Tibial artery (tissue), 4 donors: Measurements from ENCODE around the gene MAD1L1.

ENCODE experiments used
- DNase-seq, 2 donors: peaks; one replicate each; pipeline ENCODE4 v3.0.0-alpha.2; 2019
- H3K27ac ChIP-seq, 2 donors: fragments of 200-600 bp; sonication (generic) in 1 of 2; 1 replicate in 1 of 2; 2 replicates in 1 of 2; pipeline ENCODE4 v1.5.1; 2018 to 2019; ENCODE audit warnings: mild to moderate bottlenecking in 1 of 2
- H3K27me3 ChIP-seq, 2 donors: fragments of 200-600 bp; sonication (generic) in 1 of 2; one replicate each; pipeline versions ENCODE4 v1.5.1 to v1.6.0; 2016 to 2019
- H3K36me3 ChIP-seq, 3 donors: fragments of 200-600 bp; sonication (generic) in 2 of 3; one replicate each; pipeline ENCODE4 v1.5.1; 2016 to 2019; ENCODE audit warnings: mild to moderate bottlenecking in 2 of 3
- H3K4me1 ChIP-seq, 4 donors: fragments of 200-600 bp; sonication (generic) in 2 of 4; 1 replicate in 3 of 4; 2 replicates in 1 of 4; pipeline ENCODE4 v1.5.1; 2016 to 2019
- H3K4me3 ChIP-seq, 2 donors: fragments of 200-600 bp; sonication (generic) in 1 of 2; 1 replicate in 1 of 2; 2 replicates in 1 of 2; pipeline ENCODE4 v1.5.1; 2018 to 2019; ENCODE audit warnings: mild to moderate bottlenecking in 2 of 2
- H3K9me3 ChIP-seq, 3 donors: fragments of 200-600 bp; sonication (generic) in 1 of 3; one replicate each; pipeline ENCODE4 v1.5.1; 2016 to 2019
- CTCF ChIP-seq, 2 experiments: fragments of 200-600 bp in 1 of 2; fragments of 450-650 bp in 1 of 2; IDR thresholded peaks; one replicate each; pipeline ENCODE4 v1.5.1; 2017 to 2019; ENCODE audit warnings: antibody characterized with exemption in 2 of 2, mild to moderate bottlenecking in 1 of 2, moderate library complexity in 1 of 2
- intact Hi-C: fragments of 100-400 bp; cut with DNase I; formaldehyde crosslinking; loops from one replicate; pipeline ENCODE4 v1.15.0; 2023; ENCODE audit warnings: low total_unique reads

MAD1L1 gene

GRCh38 chr7:1981878-1982230 lies 250.9 kb downstream of the MAD1L1 start:
- no peaks in the 10 kb centered on the region for H3K9me3 ChIP-seq
- intact Hi-C loops: no loop called here
- TF ChIP-seq CTCF (IDR thresholded peaks at IDR 0.05): no peak
- no peaks in the 10 kb centered on the region for H3K4me1 ChIP-seq
- no peak overlapping the region for H3K4me3 ChIP-seq
- H3K36me3 ChIP-seq: peaks cover 5 to 44% (median 11%) of the 10 kb centered on the region in 3 donors
- H3K27ac ChIP-seq: no peak overlapping the region
- DNase-seq: no peak
- no peaks in the 10 kb centered on the region for H3K27me3 ChIP-seq

DNA sequence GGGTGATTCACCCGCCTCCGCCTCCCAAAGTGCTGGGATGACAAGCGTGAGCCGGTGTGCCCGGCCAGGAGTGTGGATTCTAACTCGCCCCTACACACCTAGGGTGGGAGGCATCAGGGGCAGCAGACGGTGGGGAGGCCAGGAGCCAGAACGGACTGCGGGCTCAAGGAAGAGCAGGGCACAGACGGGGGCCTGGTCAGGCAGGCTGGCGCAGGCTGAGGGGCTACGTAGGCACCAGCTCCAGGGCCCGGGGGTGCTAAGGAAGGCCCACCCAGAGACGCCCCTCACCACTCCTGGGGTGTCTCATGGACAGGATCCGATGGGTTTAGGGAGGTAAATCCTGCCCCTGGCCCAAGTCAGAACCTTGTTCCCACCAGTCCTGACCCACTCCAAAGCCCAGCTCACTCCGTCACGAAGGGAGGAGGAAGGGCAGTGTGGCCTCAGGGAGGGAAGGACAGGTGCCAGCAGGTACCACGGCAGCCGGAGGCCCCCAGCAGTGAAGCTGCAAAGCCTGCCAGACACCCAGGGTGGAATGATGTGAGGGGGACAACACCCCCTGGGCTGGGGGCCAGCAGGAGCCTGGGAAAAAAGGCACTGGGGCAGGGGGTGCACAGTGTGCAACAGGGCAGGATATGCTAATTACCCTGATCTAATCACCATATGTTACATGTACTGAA lies 251.4 kb downstream of the MAD1L1 start:
- H3K27ac ChIP-seq: no peak overlapping the region
- DNase-seq: no peak
- no peaks in the 10 kb centered on the region for H3K4me1 ChIP-seq
- H3K4me3 ChIP-seq: no peak overlapping the region
- intact Hi-C loops: no loop called here
- no peak for TF ChIP-seq CTCF (IDR thresholded peaks at IDR 0.05)
- H3K27me3 ChIP-seq: no peaks in the 10 kb centered on the region
- H3K9me3 ChIP-seq: no peaks in the 10 kb centered on the region
- H3K36me3 ChIP-seq: peaks cover 5 to 46% (median 11%) of the 10 kb centered on the region in 3 donors

GRCh38 chr7:1979591-1980560 lies 252.9 kb downstream of the MAD1L1 start:
- Histone ChIP-seq H3K36me3 (peaks cover 5 to 50% (median 11%) of the 10 kb centered on the region in 3 donors), H3K4me3 (no peak overlapping the region), H3K27ac (no peak overlapping the region), H3K4me1 (no peaks in the 10 kb centered on the region), H3K27me3 (no peaks in the 10 kb centered on the region), H3K9me3 (no peaks in the 10 kb centered on the region)
- DNase-seq: peak in 1 of 2 donors; percentile 59
- TF ChIP-seq CTCF (IDR thresholded peaks at IDR 0.05): no peak
- intact Hi-C loops: no loop called here

GRCh38 chr7:1978656-1979590 lies 253.8 kb downstream of the MAD1L1 start:
- TF ChIP-seq CTCF (IDR thresholded peaks at IDR 0.05): no peak
- DNase-seq: peak in 1 of 2 donors; percentile 32
- Histone ChIP-seq H3K9me3 (no peaks in the 10 kb centered on the region), H3K4me1 (no peaks in the 10 kb centered on the region), H3K27me3 (no peaks in the 10 kb centered on the region), H3K27ac (no peak overlapping the region), H3K4me3 (no peak overlapping the region), H3K36me3 (peaks cover 5 to 51% (median 11%) of the 10 kb centered on the region in 3 donors)
- intact Hi-C loops: no loop called here

DNA sequence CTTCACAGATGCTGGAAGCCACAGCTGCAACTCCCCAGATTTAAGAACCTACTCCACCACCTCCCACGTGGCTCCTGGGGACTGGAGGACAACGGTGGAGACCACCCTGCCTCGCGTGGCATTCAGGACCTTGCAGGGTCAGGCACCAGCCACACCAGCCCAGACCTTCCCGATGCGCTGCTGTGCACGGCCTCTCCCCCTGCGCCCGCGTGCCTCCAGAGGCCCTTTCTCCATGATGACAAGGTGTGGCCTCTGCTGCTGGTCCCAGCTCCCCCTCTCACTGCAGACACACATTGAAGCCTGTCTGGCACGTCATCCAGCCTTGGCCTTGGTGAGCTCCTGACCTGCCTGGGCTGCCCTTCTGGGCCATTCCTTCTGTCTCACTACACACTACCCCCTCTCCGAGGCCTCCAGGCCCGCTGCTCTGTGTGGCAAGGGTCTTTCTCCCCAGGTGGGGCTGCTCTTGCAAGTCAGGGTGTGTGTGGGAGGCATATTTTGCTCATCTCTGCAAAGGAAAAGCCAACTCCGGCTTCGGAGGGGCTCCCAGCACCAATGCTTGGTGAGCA lies 254.8 kb downstream of the MAD1L1 start:
- no peaks in the 10 kb centered on the region for H3K27me3 ChIP-seq
- H3K9me3 ChIP-seq: no peaks in the 10 kb centered on the region
- no peak overlapping the region for H3K27ac ChIP-seq
- H3K36me3 ChIP-seq: peaks cover 5 to 54% (median 11%) of the 10 kb centered on the region in 3 donors
- DNase-seq: peak in 1 of 2 donors; percentile 58
- no peaks in the 10 kb centered on the region for H3K4me1 ChIP-seq
- intact Hi-C loops: no loop called here
- no peak for TF ChIP-seq CTCF (IDR thresholded peaks at IDR 0.05)
- no peak overlapping the region for H3K4me3 ChIP-seq
